Sigmoid colon (tissue), 7 donors: Measurements from ENCODE around the gene GABRB3. TPM values are rescaled to one million over a fixed set of nuclear protein-coding genes. Genes with fewer than 3 reads are reported as not detected.

ENCODE experiments used
- DNase-seq: peaks from one replicate; pipeline ENCODE4 v3.0.0-alpha.2; 2019
- H3K27ac ChIP-seq, 4 donors: fragments of 200-600 bp; sonication (generic); one replicate each; pipeline ENCODE4 v1.5.1; 2016 to 2019; ENCODE audit warnings: mild to moderate bottlenecking in 1 of 4
- H3K27me3 ChIP-seq, 3 donors: fragments of 200-600 bp; sonication (generic); one replicate each; pipeline ENCODE4 v1.5.1; 2019; ENCODE audit warnings: mild to moderate bottlenecking in 1 of 3
- H3K36me3 ChIP-seq, 4 donors: fragments of 200-600 bp; sonication (generic); one replicate each; pipeline ENCODE4 v1.5.1; 2016 to 2019
- H3K4me1 ChIP-seq, 4 donors: fragments of 200-600 bp; sonication (generic); one replicate each; pipeline ENCODE4 v1.5.1; 2017 to 2019
- H3K4me3 ChIP-seq, 4 donors: fragments of 200-600 bp; sonication (generic); one replicate each; pipeline ENCODE4 v1.5.1; 2017 to 2019; ENCODE audit warnings: mild to moderate bottlenecking in 2 of 4, moderate library complexity in 1 of 4
- H3K9me3 ChIP-seq, 4 donors: fragments of 200-600 bp in 3 of 4; sonication (generic) in 3 of 4; one replicate each; pipeline versions ENCODE4 v1.5.1 to v1.6.1; 2013 to 2019
- CTCF ChIP-seq, 4 experiments: fragments of 450-650 bp in 3 of 4; fragments of 200-600 bp in 1 of 4; IDR thresholded peaks; one replicate each; pipeline ENCODE4 v1.5.1; 2016 to 2019; ENCODE audit warnings: antibody characterized with exemption in 4 of 4, mild to moderate bottlenecking in 3 of 4, moderate library complexity in 2 of 4
- EP300 ChIP-seq, 4 donors: sonication (generic); formaldehyde crosslinking; IDR thresholded peaks; one replicate each; pipeline ENCODE4 v1.6.1; 2017; ENCODE audit warnings: antibody characterized with exemption in 4 of 4
- POLR2A ChIP-seq, 2 donors: fragments of 450-650 bp; IDR thresholded peaks; one replicate each; pipeline ENCODE4 v1.6.1; 2016; ENCODE audit warnings: antibody characterized with exemption in 2 of 2, mild to moderate bottlenecking in 2 of 2, moderate library complexity in 2 of 2
- POLR2AphosphoS5 ChIP-seq, 4 donors: sonication (generic); formaldehyde crosslinking; IDR thresholded peaks; one replicate each; pipeline ENCODE4 v1.6.1; 2017; ENCODE audit warnings: antibody characterized with exemption in 4 of 4
- WGBS, 2 donors: extraction: QIAGEN DNeasy Blood & Tissue Kit; methylation state at CpG; one replicate each; pipeline ENCODE4 v1.1.7; 2013; 5-methylcytosine and 5-hydroxymethylcytosine counted together
- intact Hi-C: fragments of 100-400 bp; cut with DNase I; formaldehyde crosslinking; loops from one replicate; pipeline ENCODE4 v1.15.1; 2023
- polyA plus RNA-seq, 3 donors: library from polyadenylated mRNA; stranded (reverse); fragments of 200-250 nt; gene quantifications; one replicate each; pipeline ENCODE4 v1.2.3, GENCODE V29; 2013
- total RNA-seq, 4 donors: library from RNA; depleted of rRNA; stranded (reverse); fragments of >200 nt; gene quantifications; one replicate each; pipeline ENCODE4 v1.1.0, GENCODE V29; 2016
- donor health status: healthy with polysubstance abuse.
- donor health status: Bipolar disorder and iron deficiency.
- donor health status: healthy.

Gene GABRB3
- total and polyA plus RNA-seq, 7 donors: 0.23 to 4.6 (median 1.0) TPM

- Histone ChIP-seq H3K36me3 (no peaks in the 10 kb centered on the region), H3K27me3 (no peaks in the 10 kb centered on the region), H3K27ac (no peak overlapping the region), H3K4me1 (no peaks in the 10 kb centered on the region), H3K4me3 (no peak overlapping the region), H3K9me3 (peaks cover 0 to 21% (median 0%) of the 10 kb centered on the region in 4 donors)
- DNase-seq: no peak
- TF ChIP-seq CTCF (IDR thresholded peaks at IDR 0.05) (no peak), POLR2AphosphoS5 (IDR thresholded peaks at IDR 0.05) (no peak), POLR2A (IDR thresholded peaks at IDR 0.05) (no peak), EP300 (IDR thresholded peaks at IDR 0.05) (no peak)
- intact Hi-C loops: no loop called here
- 66 to 84% methylated on average over 3 of the region's 3 CpGs for WGBS, 2 donors
Observed at GRCh38 chr15:26550880-26551279, 222.0 kb downstream of the GABRB3 start.

- intact Hi-C loops: loop anchor here (5.0 kb wide), 1 partner anchor 50 kb away; no protein-coding TSS in a partner anchor
Observed at GRCh38 chr15:26537663-26538062, 235.2 kb downstream of the GABRB3 start.

GRCh38 chr15:26531489-26531888 lies 241.4 kb downstream of the GABRB3 start:
- intact Hi-C loops: no loop called here
- no peaks in the 10 kb centered on the region for H3K4me1 ChIP-seq
- H3K27ac ChIP-seq: no peak overlapping the region
- no peak for TF ChIP-seq EP300 (IDR thresholded peaks at IDR 0.05)
- no peak for TF ChIP-seq CTCF (IDR thresholded peaks at IDR 0.05)
- no peak for TF ChIP-seq POLR2A (IDR thresholded peaks at IDR 0.05)
- TF ChIP-seq POLR2AphosphoS5 (IDR thresholded peaks at IDR 0.05): no peak
- H3K9me3 ChIP-seq: no peaks in the 10 kb centered on the region
- no peak overlapping the region for H3K4me3 ChIP-seq
- H3K36me3 ChIP-seq: no peaks in the 10 kb centered on the region
- H3K27me3 ChIP-seq: no peaks in the 10 kb centered on the region
- 61 to 77% methylated on average over 4 of the region's 4 CpGs for WGBS, 2 donors
- no peak for DNase-seq

More at GRCh38 chr15:26537663-26538062, 235.2 kb downstream of the GABRB3 start:
- Histone ChIP-seq H3K4me3 (no peak overlapping the region), H3K4me1 (no peaks in the 10 kb centered on the region), H3K27me3 (no peaks in the 10 kb centered on the region), H3K36me3 (no peaks in the 10 kb centered on the region), H3K9me3 (peaks cover 0 to 2% (median 0%) of the 10 kb centered on the region in 4 donors), H3K27ac (no peak overlapping the region)
- WGBS, 2 donors: 70 to 75% methylated on average over 2 of the region's 2 CpGs
- no peak for TF ChIP-seq EP300 (IDR thresholded peaks at IDR 0.05)
- TF ChIP-seq POLR2A (IDR thresholded peaks at IDR 0.05): no peak
- TF ChIP-seq POLR2AphosphoS5 (IDR thresholded peaks at IDR 0.05): no peak
- TF ChIP-seq CTCF (IDR thresholded peaks at IDR 0.05): no peak
- DNase-seq: no peak

GRCh38 chr15:26525096-26525495 lies 247.8 kb downstream of the GABRB3 start:
- no peaks in the 10 kb centered on the region for H3K27me3 ChIP-seq
- H3K36me3 ChIP-seq: no peaks in the 10 kb centered on the region
- H3K4me3 ChIP-seq: no peak overlapping the region
- no peak for TF ChIP-seq POLR2AphosphoS5 (IDR thresholded peaks at IDR 0.05)
- TF ChIP-seq CTCF (IDR thresholded peaks at IDR 0.05): no peak
- TF ChIP-seq EP300 (IDR thresholded peaks at IDR 0.05): no peak
- no peak for TF ChIP-seq POLR2A (IDR thresholded peaks at IDR 0.05)
- DNase-seq: no peak
- H3K9me3 ChIP-seq: peaks cover 0 to 6% (median 0%) of the 10 kb centered on the region in 4 donors
- intact Hi-C loops: no loop called here
- no peaks in the 10 kb centered on the region for H3K4me1 ChIP-seq
- no peak overlapping the region for H3K27ac ChIP-seq
- 87 to 91% methylated on average over 2 of the region's 2 CpGs for WGBS, 2 donors

- H3K27ac ChIP-seq: no peak overlapping the region
Observed at GRCh38 chr15:26521691-26522198, 251.1 kb downstream of the GABRB3 start.

More at GRCh38 chr15:26521691-26522198, 251.1 kb downstream of the GABRB3 start:
- H3K9me3 ChIP-seq: peaks cover 0 to 6% (median 0%) of the 10 kb centered on the region in 4 donors
- no peaks in the 10 kb centered on the region for H3K4me1 ChIP-seq
- DNase-seq: no peak
- 79 to 81% methylated on average over 9 of the region's 9 CpGs for WGBS, 2 donors
- no peaks in the 10 kb centered on the region for H3K27me3 ChIP-seq
- no peaks in the 10 kb centered on the region for H3K36me3 ChIP-seq
- no peak overlapping the region for H3K4me3 ChIP-seq
- TF ChIP-seq POLR2A (IDR thresholded peaks at IDR 0.05) (no peak), EP300 (IDR thresholded peaks at IDR 0.05) (no peak), POLR2AphosphoS5 (IDR thresholded peaks at IDR 0.05) (no peak), CTCF (IDR thresholded peaks at IDR 0.05) (no peak)
- intact Hi-C loops: no loop called here
